ENCODE data around the gene CRHR2.

The CRHR2 gene

GRCh38 chr7:30687604-30688003, 5.3 kb upstream of the CRHR2 start:
- TF ChIP-seq CTCF (IDR thresholded peaks at IDR 0.05): no peak

GRCh38 chr7:30684351-30684750, 2.1 kb upstream of the CRHR2 start:
- no peak for TF ChIP-seq CTCF (IDR thresholded peaks at IDR 0.05)

GRCh38 chr7:30683816-30684215, 1.6 kb upstream of the CRHR2 start:
- no peak for TF ChIP-seq CTCF (IDR thresholded peaks at IDR 0.05)

- no peak for TF ChIP-seq CTCF (IDR thresholded peaks at IDR 0.05)
These were observed 1.1 kb upstream of the CRHR2 start for GRCh38 chr7:30683306-30683705.

GRCh38 chr7:30681815-30682211, 443 bp downstream of the CRHR2 start:
- TF ChIP-seq CTCF (IDR thresholded peaks at IDR 0.05): no peak

- TF ChIP-seq CTCF (IDR thresholded peaks at IDR 0.05): no peak
These were observed 892 bp downstream of the CRHR2 start for GRCh38 chr7:30681331-30681797.

- no peak for TF ChIP-seq CTCF (IDR thresholded peaks at IDR 0.05)
These were observed 2.6 kb downstream of the CRHR2 start for GRCh38 chr7:30679664-30680063.

GRCh38 chr7:30678805-30679204, 3.5 kb downstream of the CRHR2 start:
- no peak for TF ChIP-seq CTCF (IDR thresholded peaks at IDR 0.05)
